Ishikawa (cell line): ENCODE data around the gene HMGB3.

Source experiments
- CEBPB ChIP-seq: IDR thresholded peaks from 2 replicates; pipeline ENCODE4 v1.6.1; 2012
- CREB1 ChIP-seq: IDR thresholded peaks from 2 replicates; pipeline ENCODE4 v1.6.1; 2012; ENCODE audit warnings: low read depth
- EGR1 ChIP-seq: IDR thresholded peaks from 2 replicates; pipeline ENCODE4 v1.6.1; 2012
- EP300 ChIP-seq: IDR thresholded peaks from 2 replicates; pipeline ENCODE4 v1.6.1; 2012; ENCODE audit warnings: borderline replicate concordance
- FOXM1 ChIP-seq: IDR thresholded peaks from 2 replicates; pipeline ENCODE4 v1.6.1; 2012; ENCODE audit warnings: low read depth, borderline replicate concordance
- NFIC ChIP-seq: IDR thresholded peaks from 2 replicates; pipeline ENCODE4 v1.6.1; 2012
- RAD21 ChIP-seq: IDR thresholded peaks from 2 replicates; pipeline ENCODE4 v1.6.1; 2012; ENCODE audit warnings: low read depth
- TAF1 ChIP-seq: IDR thresholded peaks from 2 replicates; pipeline ENCODE4 v1.6.1; 2012; ENCODE audit warnings: low read depth, mild to moderate bottlenecking
- TCF12 ChIP-seq: IDR thresholded peaks from 2 replicates; pipeline ENCODE4 v1.6.1; 2012; ENCODE audit warnings: low read depth
- TEAD4 ChIP-seq: IDR thresholded peaks from 2 replicates; pipeline ENCODE4 v1.6.1; 2012
- YY1 ChIP-seq: IDR thresholded peaks from 2 replicates; pipeline ENCODE4 v1.6.1; 2012; ENCODE audit warnings: low read depth
- ZBTB7A ChIP-seq: IDR thresholded peaks from 2 replicates; pipeline ENCODE4 v1.6.1; 2012; ENCODE audit warnings: low read depth
- TF ChIP-seq, protein P1 (sequence below): IDR thresholded peaks from 2 replicates; pipeline ENCODE4 v1.6.1; 2012
- TF ChIP-seq, protein P2 (sequence below): IDR thresholded peaks from 2 replicates; pipeline ENCODE4 v1.6.1; 2012; ENCODE audit warnings: low read depth, mild to moderate bottlenecking
- TF ChIP-seq, protein P3 (sequence below): IDR thresholded peaks from 2 replicates; pipeline ENCODE4 v1.6.1; 2012

HMGB3 gene

DNA sequence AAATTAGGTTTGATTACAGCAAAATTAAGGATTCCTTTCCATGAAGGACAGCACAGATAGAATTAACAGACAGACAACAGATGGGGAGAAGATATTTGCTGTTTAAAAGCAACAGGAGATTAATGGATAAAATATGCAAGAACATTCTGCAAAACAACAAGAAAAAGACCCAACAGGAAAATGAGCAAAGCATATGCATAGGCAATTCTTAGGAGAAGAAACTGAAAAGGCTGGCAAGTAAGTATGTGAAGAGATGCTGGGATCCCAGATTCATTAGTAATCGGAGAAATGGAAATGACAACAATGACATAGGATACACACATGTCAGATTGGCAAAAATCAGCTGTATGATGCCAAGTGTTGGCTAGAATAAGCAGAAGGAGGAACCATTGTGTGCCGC, 27.5 kb upstream of the HMGB3 start:
- TF ChIP-seq ZBTB7A (no peak), EGR1 (no peak), CREB1 (no peak)

DNA sequence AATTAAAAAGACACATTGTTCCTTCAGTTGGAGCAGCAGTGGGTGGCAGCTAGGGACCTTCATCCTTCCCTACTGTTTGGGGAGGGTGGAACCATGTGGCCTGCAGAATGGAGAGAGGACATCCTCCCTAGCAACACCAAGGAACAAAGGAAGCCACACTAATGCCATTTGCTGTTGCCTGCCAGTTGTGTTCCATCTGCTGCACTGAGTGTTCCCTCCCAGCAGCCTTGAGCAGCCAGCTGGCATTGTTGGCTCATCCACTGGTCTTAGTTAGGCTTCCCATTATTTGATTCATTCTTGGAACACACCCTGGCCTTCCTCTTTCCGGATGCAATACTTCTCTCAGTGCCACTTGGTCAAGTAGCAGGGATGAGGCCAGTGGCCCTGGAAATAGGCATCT, 25.0 kb upstream of the HMGB3 start:
- no peak for TF ChIP-seq ZBTB7A
- no peak for TF ChIP-seq NFIC
- TF ChIP-seq EGR1, result no peak
- no peak for TF ChIP-seq CEBPB
- TF ChIP-seq CREB1, result no peak
- TF ChIP-seq EP300, result no peak

DNA sequence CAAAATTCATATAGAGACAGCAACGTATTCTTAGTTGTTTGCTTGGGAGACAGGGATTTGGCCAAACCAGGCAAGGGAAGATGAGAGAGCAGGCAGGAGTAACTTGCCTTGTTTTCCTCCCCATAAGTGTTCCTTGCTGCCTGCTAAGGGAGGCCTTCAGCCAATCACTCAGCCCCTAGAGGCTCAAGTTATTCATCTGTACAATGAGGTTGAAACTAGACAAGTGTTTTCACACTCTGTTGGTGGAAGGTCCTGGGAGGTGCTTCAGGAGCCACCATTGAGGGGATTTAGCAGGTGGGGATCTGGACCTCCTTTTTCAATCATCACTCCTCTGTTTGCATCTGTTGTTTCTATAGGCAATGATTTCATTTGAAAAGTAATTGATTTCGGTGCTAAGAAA, 23.6 kb upstream of the HMGB3 start:
- TF ChIP-seq RAD21, result no peak
- no peak for TF ChIP-seq EP300
- no peak for TF ChIP-seq CREB1
- TF ChIP-seq FOXM1, result no peak
- TF ChIP-seq, protein P1, sequence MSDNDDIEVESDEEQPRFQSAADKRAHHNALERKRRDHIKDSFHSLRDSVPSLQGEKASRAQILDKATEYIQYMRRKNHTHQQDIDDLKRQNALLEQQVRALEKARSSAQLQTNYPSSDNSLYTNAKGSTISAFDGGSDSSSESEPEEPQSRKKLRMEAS, result no peak
- TF ChIP-seq TCF12, result no peak
- TF ChIP-seq, protein P2, sequence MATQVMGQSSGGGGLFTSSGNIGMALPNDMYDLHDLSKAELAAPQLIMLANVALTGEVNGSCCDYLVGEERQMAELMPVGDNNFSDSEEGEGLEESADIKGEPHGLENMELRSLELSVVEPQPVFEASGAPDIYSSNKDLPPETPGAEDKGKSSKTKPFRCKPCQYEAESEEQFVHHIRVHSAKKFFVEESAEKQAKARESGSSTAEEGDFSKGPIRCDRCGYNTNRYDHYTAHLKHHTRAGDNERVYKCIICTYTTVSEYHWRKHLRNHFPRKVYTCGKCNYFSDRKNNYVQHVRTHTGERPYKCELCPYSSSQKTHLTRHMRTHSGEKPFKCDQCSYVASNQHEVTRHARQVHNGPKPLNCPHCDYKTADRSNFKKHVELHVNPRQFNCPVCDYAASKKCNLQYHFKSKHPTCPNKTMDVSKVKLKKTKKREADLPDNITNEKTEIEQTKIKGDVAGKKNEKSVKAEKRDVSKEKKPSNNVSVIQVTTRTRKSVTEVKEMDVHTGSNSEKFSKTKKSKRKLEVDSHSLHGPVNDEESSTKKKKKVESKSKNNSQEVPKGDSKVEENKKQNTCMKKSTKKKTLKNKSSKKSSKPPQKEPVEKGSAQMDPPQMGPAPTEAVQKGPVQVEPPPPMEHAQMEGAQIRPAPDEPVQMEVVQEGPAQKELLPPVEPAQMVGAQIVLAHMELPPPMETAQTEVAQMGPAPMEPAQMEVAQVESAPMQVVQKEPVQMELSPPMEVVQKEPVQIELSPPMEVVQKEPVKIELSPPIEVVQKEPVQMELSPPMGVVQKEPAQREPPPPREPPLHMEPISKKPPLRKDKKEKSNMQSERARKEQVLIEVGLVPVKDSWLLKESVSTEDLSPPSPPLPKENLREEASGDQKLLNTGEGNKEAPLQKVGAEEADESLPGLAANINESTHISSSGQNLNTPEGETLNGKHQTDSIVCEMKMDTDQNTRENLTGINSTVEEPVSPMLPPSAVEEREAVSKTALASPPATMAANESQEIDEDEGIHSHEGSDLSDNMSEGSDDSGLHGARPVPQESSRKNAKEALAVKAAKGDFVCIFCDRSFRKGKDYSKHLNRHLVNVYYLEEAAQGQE, result no peak
- TF ChIP-seq EGR1, result no peak

DNA sequence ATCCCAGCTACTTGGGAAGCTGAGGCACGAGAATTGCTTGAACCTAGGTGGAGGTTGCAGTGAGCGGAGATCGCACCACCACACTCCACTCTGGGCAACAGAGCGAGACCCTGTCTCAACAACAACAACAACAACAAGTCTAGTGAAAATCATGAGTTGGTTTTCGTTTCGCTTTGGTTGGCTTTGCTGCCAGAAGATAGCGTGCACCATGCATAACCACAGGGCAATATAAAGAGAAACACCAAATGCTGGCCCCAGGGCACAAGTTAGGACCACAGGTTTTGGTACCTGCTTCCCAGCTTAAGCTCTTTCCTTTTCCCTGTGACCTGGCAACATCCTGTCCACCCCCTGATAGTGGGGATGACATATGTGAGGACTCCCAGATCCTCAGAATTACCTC, 21.5 kb upstream of the HMGB3 start:
- no peak for TF ChIP-seq EP300
- TF ChIP-seq, protein P2, result no peak

DNA sequence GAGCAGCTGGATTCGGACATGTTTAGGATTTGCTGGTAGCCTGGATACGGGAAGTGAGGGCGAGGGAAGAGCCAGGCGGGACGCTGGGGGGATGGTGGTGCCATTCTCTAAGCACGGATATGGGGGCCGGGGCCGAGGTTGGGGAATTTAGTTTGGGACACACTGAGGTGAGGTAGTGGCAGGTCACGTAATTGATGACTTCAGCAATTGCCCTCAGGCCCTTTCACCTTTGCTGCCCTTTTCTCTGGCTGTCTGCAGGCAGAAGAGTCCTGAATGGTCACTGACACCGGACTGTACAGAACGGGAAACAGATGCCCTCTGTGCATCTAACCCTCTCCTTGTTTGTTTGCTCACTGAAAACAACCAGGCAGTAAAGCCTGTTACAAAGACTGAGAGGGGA, 16.9 kb upstream of the HMGB3 start:
- TF ChIP-seq FOXM1, result no peak
- TF ChIP-seq CREB1, result no peak
- TF ChIP-seq, protein P2, result no peak
- no peak for TF ChIP-seq YY1
- no peak for TF ChIP-seq NFIC
- no peak for TF ChIP-seq TCF12
- TF ChIP-seq TEAD4, result no peak
- no peak for TF ChIP-seq RAD21
- no peak for TF ChIP-seq EGR1
- TF ChIP-seq, protein P3, sequence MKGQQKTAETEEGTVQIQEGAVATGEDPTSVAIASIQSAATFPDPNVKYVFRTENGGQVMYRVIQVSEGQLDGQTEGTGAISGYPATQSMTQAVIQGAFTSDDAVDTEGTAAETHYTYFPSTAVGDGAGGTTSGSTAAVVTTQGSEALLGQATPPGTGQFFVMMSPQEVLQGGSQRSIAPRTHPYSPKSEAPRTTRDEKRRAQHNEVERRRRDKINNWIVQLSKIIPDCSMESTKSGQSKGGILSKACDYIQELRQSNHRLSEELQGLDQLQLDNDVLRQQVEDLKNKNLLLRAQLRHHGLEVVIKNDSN, result no peak
- TF ChIP-seq ZBTB7A, result no peak
- TF ChIP-seq, protein P1, result no peak
- no peak for TF ChIP-seq EP300
- no peak for TF ChIP-seq CEBPB
- no peak for TF ChIP-seq TAF1

DNA sequence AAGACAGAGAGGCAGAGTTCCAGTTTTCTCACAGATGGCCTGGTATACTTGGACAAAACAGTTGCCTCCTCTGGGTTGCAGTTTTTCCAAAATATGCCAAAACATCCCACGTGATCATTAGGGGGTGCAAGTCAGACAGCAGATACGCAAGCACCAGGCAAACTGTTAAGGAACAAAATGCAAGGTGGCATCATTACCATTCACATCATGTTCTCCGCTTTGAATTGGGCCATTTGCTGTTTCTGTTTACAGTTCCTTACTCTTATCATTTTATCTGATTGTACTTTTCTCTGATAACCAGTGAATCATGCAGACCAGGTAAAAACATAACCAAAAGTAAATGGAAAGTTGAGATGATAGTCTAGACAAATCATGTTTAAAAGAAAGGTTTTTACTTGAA, 16.4 kb upstream of the HMGB3 start:
- TF ChIP-seq, protein P2, result no peak
- TF ChIP-seq, protein P1, result no peak
- TF ChIP-seq, protein P3, result no peak
- no peak for TF ChIP-seq EGR1
- no peak for TF ChIP-seq CEBPB
- TF ChIP-seq FOXM1, result no peak
- no peak for TF ChIP-seq YY1
- TF ChIP-seq CREB1, result no peak
